Naive thymus-derived CD8-positive, alpha-beta T cell (primary cell): ENCODE measurements around the gene GPR3. TPM values are rescaled to one million over a fixed set of nuclear protein-coding genes. Genes with fewer than 3 reads are reported as not detected.

Experiments used
- ATAC-seq, 2 donors: fragments of 150-1000 bp; cut with Tn5 transposase in 1 of 2; sonication (Bioruptor Pico), chemical (Tn5 transposase) in 1 of 2; 1 replicate in 1 of 2; 2 replicates in 1 of 2; pipeline ENCODE4 v1.10.0; 2021; ENCODE audit warnings: mild to moderate bottlenecking in 2 of 2, moderate library complexity in 2 of 2
- POLR2A ChIA-PET: fragments of 350-600 bp; sonication (Branson Sonifier 250); formaldehyde crosslinking; loops from one replicate; lab custom pipeline; 2021; ENCODE audit warnings: antibody characterized with exemption; lab: Charles Lee
- DNase-seq, 10 donors: peaks; one replicate each; pipeline versions ENCODE4 v3.0.0 to v3.0.0-alpha.2; 2020 to 2022
- H3K27ac Mint-ChIP-seq, 10 donors: one replicate each; pipeline ENCODE4 v1.8.0; 2020 to 2022; ENCODE audit warnings: mild to moderate bottlenecking in 10 of 10, mixed read lengths in 10 of 10, moderate library complexity in 4 of 10, inconsistent platforms in 1 of 10
- H3K27me3 Mint-ChIP-seq, 5 donors: one replicate each; pipeline ENCODE4 v1.8.0; 2021 to 2022; ENCODE audit warnings: mixed read lengths in 5 of 5
- H3K36me3 Mint-ChIP-seq, 3 donors: one replicate each; pipeline ENCODE4 v1.8.0; 2020 to 2022; ENCODE audit warnings: mixed read lengths in 3 of 3, mild to moderate bottlenecking in 2 of 3, inconsistent platforms in 1 of 3
- H3K4me1 Mint-ChIP-seq, 4 donors: one replicate each; pipeline ENCODE4 v1.8.0; 2021 to 2022; ENCODE audit warnings: mixed read lengths in 4 of 4
- H3K4me3 Mint-ChIP-seq, 10 donors: one replicate each; pipeline ENCODE4 v1.8.0; 2020 to 2022; ENCODE audit warnings: mild to moderate bottlenecking in 10 of 10, mixed read lengths in 10 of 10, moderate library complexity in 6 of 10, inconsistent platforms in 1 of 10
- H3K9me3 Mint-ChIP-seq, 9 donors: one replicate each; pipeline ENCODE4 v1.8.0; 2020 to 2022; ENCODE audit warnings: mixed read lengths in 9 of 9, mild to moderate bottlenecking in 3 of 9, inconsistent platforms in 1 of 9, moderate library complexity in 1 of 9
- polyA plus RNA-seq, 3 donors: library from polyadenylated mRNA; unstranded; fragments of 300-500 nt; fragmentation: Illumina TruSeq; gene quantifications; one replicate each; pipeline ENCODE4 v1.2.3, GENCODE V29; 2021
- total RNA-seq, 8 experiments: library from RNA in 2 of 8; stranded (reverse) in 2 of 8; gene quantifications; one replicate each; pipeline ENCODE4 v1.2.3 and lab custom pipeline; 2021 to 2026

The GPR3 gene
- total and polyA plus RNA-seq, 5 experiments from 2014 or later, result 0.10 to 0.28 TPM; not detected in 3

DNA sequence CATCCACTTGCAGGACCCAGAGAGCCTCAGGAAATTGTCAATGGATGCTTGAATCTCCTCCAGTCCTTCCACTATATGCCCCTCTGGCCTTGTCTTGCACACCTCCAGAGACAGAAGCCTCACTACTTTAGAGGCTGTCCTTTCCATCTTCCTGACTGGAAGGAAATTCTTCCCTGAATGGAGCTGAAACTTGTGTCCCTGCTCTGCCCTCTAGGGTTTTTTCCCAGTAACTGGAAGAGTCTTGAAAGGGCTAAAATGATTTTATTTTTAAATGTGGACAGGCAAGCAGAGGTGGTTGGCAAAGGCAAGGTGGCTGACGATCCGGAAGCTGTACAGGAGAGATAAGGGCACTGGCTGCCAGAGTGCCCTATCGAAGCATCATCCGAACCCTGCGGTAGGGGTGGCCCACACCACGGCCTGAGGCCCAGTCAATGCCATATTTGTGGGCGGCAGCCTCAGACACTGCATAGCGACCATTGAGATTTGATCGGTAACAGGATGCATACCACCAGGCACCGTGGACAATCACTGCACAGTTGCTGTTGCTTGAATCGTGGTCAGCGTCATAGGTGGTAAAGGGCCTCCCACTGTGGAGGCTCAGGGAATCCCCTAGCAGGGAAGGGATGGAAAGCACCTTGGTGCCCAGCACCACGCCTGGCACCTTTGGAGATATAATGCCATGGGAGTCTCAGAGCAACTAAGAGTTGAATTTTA, 23.4 kb upstream of the GPR3 start:
- H3K27me3 Mint-ChIP-seq, result no peaks in the 10 kb centered on the region
- peak overlapping the region in 2 of 10 donors; percentile 32 to 51 for H3K4me3 Mint-ChIP-seq
- H3K4me1 Mint-ChIP-seq, result peaks cover 14 to 47% (median 37%) of the 10 kb centered on the region in 4 donors
- H3K27ac Mint-ChIP-seq, result peak overlapping the region in 2 of 10 donors; percentile 22 to 35
- no peaks in the 10 kb centered on the region for H3K9me3 Mint-ChIP-seq
- POLR2A ChIA-PET, result interaction anchor here (2.2 kb wide), 1 partner anchor 11 kb away, joined by 9 read pairs; no protein-coding TSS in a partner anchor
- ATAC-seq, result peak in 1 of 2 donors; percentile 20
- no peak for DNase-seq
- H3K36me3 Mint-ChIP-seq, result no peaks in the 10 kb centered on the region

GRCh38 chr1:27372022-27372807, 20.2 kb upstream of the GPR3 start:
- no peaks in the 10 kb centered on the region for H3K9me3 Mint-ChIP-seq
- POLR2A ChIA-PET, result no interaction called here

DNA sequence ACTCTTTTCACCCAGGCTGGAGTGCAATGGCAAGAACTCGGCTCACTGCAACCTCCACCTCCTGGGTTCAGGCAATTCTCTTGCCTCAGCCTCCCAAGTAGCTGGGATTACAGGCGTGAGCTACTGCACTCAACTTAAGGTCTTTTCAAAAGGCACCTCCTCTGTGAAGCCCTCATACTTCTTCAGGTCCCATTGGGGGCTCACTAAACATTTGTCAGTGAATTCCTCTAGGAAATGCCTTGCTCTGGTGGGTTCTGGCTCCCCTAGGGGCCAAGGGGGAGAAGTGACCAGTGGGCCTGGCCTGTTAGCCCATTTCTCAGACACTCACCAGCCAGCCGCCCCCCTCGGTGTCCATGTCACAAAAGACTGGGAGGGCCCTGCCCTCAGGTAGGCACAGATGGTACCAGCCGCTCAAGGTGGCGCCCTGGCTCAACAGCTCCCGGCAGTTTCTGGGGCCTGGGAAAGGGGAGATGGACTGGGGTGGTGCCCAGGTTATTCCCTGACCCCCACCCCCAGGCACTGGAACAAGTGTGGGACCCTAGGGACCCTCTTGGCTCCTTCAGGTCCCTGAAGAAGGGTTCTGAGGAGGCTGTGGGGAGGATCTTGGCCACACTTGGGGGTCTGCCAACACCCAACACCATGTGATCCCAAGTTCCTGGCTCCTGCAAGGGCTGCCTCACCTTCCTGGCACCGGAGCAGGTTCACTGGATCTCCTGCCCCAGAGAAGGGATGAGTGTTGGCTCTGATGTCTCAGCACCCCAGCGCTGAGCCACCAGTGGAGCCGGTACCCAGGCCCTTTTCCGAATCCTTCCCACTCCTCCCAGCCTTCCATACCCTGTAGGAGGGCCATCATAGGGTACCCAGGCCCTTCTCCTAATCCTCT, 19.4 kb upstream of the GPR3 start:
- no peak overlapping the region for H3K4me3 Mint-ChIP-seq
- H3K9me3 Mint-ChIP-seq, result no peaks in the 10 kb centered on the region
- DNase-seq, result no peak
- H3K27ac Mint-ChIP-seq, result peak overlapping the region in 2 of 10 donors; percentile 51 to 59
- H3K4me1 Mint-ChIP-seq, result peaks cover 2 to 20% (median 10%) of the 10 kb centered on the region in 4 donors
- H3K27me3 Mint-ChIP-seq, result no peaks in the 10 kb centered on the region
- H3K36me3 Mint-ChIP-seq, result no peaks in the 10 kb centered on the region
- POLR2A ChIA-PET, result no interaction called here
- ATAC-seq, result no peak

More at GRCh38 chr1:27372022-27372807, 20.2 kb upstream of the GPR3 start:
- DNase-seq, result no peak
- peaks cover 2 to 25% (median 14%) of the 10 kb centered on the region in 4 donors for H3K4me1 Mint-ChIP-seq
- ATAC-seq, result no peak
- H3K36me3 Mint-ChIP-seq, result no peaks in the 10 kb centered on the region
- peak overlapping the region in 1 of 10 donors; percentile 51 for H3K27ac Mint-ChIP-seq
- no peaks in the 10 kb centered on the region for H3K27me3 Mint-ChIP-seq
- peak overlapping the region in 1 of 10 donors; percentile 36 for H3K4me3 Mint-ChIP-seq

DNA sequence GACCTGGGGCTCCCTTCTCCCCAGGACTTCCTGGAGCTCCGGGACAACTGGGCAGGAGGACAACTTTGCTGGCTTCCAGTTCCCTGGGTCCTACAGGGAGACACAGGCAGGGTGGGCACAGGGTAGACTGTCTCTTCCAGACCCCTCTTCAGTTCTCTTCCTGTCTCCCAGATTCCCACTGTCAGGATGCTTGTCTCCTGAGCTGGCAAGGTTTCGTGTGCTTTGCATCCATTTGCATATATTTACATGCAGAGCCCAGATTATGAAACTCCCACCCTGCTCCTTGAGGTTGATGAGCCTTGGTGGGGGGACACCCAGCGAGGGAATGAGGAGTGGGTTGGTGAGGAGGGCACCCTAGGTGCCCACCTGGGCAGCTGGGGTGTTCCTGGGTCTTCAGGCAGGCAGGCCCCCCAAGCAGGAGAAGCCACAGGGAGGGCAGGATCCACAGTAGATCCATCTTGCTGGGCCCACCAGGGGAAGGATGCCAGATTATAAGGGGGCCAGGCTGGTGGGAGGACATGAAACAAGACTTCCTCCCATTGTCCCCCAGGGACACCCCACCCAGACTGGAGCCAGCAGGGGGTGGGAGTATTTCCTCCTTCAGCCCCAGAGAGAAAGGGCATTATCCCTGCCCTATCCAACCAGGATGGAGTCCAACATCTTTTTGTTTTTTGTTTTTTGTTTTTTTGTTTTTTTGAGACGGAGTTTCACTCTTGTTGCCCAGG, 17.9 kb upstream of the GPR3 start, which contains the start of gene FCN3:
Gene FCN3 (minus strand): TSS at position 463 of the 725 bp plus-strand sequence. CDS start 6 bp downstream, at position 457.
- no peaks in the 10 kb centered on the region for H3K27me3 Mint-ChIP-seq
- peaks cover 2 to 12% (median 4%) of the 10 kb centered on the region in 4 donors for H3K4me1 Mint-ChIP-seq
- H3K27ac Mint-ChIP-seq, result peak within 1 kb of the TSS in 1 of 10 donors; percentile 59
- POLR2A ChIA-PET, result no interaction called here
- no peak for ATAC-seq
- no peaks in the 10 kb centered on the region for H3K9me3 Mint-ChIP-seq
- H3K4me3 Mint-ChIP-seq, result no peak within 1 kb of the TSS
- no peak for DNase-seq
- H3K36me3 Mint-ChIP-seq, result no peaks in the 10 kb centered on the region

DNA sequence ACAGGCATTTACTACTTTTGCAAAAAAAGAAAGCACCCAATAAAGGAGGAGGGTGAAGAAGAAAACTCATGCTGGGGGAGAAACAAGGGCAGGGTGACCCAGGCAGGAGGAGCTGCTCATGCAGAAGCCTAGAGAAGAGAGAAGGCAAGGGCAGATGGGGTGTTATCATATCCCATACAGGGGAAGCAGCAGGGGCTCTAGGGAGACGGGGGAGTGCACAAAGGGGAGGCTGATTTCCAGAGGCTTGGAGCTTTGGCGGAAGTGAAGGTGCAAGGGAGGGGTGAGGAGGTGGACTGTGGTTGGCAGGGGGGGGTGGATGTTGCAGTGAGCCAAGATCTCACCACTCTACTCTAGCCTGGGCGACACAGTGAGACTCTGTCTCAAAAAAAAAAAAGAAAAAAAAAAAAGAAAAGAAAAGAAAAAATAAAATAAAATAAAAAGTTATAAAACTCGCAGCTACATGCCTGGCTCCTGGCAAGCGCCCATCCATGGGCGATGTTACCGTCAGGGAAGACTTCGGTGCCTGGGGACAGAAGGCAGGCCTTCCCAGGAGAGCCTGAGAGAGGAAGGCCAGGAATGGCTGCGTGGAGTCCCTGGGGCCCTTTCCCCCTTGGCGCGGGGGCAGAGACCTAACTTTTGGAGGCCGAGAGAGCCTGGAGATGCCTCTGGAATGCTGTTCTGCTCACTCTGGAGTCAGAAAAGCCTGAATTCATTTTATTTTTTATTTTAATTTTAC, 14.5 kb upstream of the GPR3 start:
- H3K36me3 Mint-ChIP-seq, result no peaks in the 10 kb centered on the region
- POLR2A ChIA-PET, result interaction anchor here (0.5 to 1.0 kb wide), 2 partner anchors 11 to 46 kb away, joined by 3 read pairs; no protein-coding TSS in a partner anchor
- H3K4me1 Mint-ChIP-seq, result peaks cover 0 to 5% (median under 1%) of the 10 kb centered on the region in 4 donors
- H3K9me3 Mint-ChIP-seq, result no peaks in the 10 kb centered on the region
- no peak overlapping the region for H3K27ac Mint-ChIP-seq
- peaks cover 0 to 5% (median 2%) of the 10 kb centered on the region in 5 donors for H3K27me3 Mint-ChIP-seq
- H3K4me3 Mint-ChIP-seq, result no peak overlapping the region
- DNase-seq (no peak), ATAC-seq (no peak)

GRCh38 chr1:27379564-27380122, 12.8 kb upstream of the GPR3 start:
- Mint-ChIP-seq H3K9me3 (no peaks in the 10 kb centered on the region), H3K27ac (no peak overlapping the region), H3K4me3 (no peak overlapping the region), H3K36me3 (no peaks in the 10 kb centered on the region), H3K4me1 (peaks cover 0 to 5% (median under 1%) of the 10 kb centered on the region in 4 donors), H3K27me3 (peaks cover 0 to 5% (median 3%) of the 10 kb centered on the region in 5 donors)
- POLR2A ChIA-PET, result no interaction called here
- DNase-seq (no peak), ATAC-seq (no peak)

GRCh38 chr1:27380224-27380623, 12.2 kb upstream of the GPR3 start:
- POLR2A ChIA-PET, result no interaction called here
- peaks cover 0 to 5% (median under 1%) of the 10 kb centered on the region in 4 donors for H3K4me1 Mint-ChIP-seq
- no peak overlapping the region for H3K4me3 Mint-ChIP-seq
- DNase-seq, result no peak
- no peaks in the 10 kb centered on the region for H3K36me3 Mint-ChIP-seq
- H3K27ac Mint-ChIP-seq, result peak overlapping the region in 1 of 10 donors; percentile 38
- peaks cover 0 to 5% (median 3%) of the 10 kb centered on the region in 5 donors for H3K27me3 Mint-ChIP-seq
- H3K9me3 Mint-ChIP-seq, result no peaks in the 10 kb centered on the region
- ATAC-seq, result no peak

DNA sequence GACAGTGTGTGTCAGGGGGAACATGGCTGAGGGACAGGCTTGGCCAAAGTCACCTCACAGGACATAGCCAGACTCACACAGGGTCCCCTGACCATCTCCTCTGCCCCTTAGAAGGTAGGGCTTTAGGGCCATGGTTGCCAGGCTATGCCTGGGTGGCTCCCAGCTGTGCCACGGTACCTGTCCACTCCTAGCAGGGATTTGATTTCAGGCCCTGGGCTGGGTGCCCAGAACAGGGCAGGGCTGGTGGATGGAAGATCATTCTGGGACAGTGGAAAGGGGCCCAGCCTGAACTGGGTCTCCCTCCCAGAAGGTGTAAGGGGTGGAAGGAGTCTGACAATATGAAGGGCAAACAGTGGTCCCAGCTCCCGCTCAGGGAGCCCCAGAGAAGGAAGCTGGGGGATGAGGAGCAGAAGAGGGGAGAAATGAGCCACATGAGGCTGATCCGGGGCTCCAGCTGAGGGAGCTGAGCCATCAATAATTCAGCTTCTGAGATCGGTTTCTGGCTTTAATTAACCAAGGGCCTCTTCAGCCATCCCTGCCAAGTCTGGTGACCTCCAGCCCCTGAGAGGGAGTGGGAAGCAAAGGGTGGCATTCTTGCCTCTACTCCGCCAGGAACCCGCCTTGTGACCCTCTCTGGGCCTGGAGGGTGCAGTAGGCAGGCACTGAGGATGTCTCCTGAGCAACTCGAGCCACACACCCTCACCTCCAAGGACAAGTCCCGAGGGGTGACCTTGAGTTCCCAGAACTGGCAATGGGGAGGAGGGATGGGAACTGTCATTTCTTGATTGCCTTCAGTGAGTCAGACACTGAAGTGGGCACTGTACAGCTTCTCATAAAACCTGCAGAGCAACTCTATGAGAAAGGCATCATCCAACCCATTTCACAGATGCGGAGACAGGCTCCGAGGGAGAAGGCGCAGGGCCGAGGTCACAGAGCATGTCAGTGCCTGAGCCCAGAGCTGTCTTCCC, 11.4 kb upstream of the GPR3 start:
- H3K27me3 Mint-ChIP-seq, result peaks cover 0 to 5% (median 3%) of the 10 kb centered on the region in 5 donors
- peaks cover 0 to 5% (median 0%) of the 10 kb centered on the region in 4 donors for H3K4me1 Mint-ChIP-seq
- H3K4me3 Mint-ChIP-seq, result no peak overlapping the region
- H3K27ac Mint-ChIP-seq, result peak overlapping the region in 1 of 10 donors; percentile 89
- no peaks in the 10 kb centered on the region for H3K36me3 Mint-ChIP-seq
- H3K9me3 Mint-ChIP-seq, result no peaks in the 10 kb centered on the region
- DNase-seq (no peak), ATAC-seq (no peak)
- POLR2A ChIA-PET, result no interaction called here

- DNase-seq, result no peak
- H3K36me3 Mint-ChIP-seq, result no peaks in the 10 kb centered on the region
- H3K9me3 Mint-ChIP-seq, result no peaks in the 10 kb centered on the region
- peak overlapping the region in 1 of 10 donors; percentile 0 for H3K27ac Mint-ChIP-seq
- H3K4me3 Mint-ChIP-seq, result no peak overlapping the region
- POLR2A ChIA-PET, result interaction anchor here (0.9 to 1.1 kb wide), 2 partner anchors 21 to 39 kb away, joined by 3 read pairs; no protein-coding TSS in a partner anchor
- H3K27me3 Mint-ChIP-seq, result peaks cover 0 to 5% (median 3%) of the 10 kb centered on the region in 5 donors
- no peak for ATAC-seq
- H3K4me1 Mint-ChIP-seq, result peaks cover 0 to 5% (median 0%) of the 10 kb centered on the region in 4 donors
Measured at GRCh38 chr1:27381969-27382762, 10.3 kb upstream of the GPR3 start.
